Kidney (tissue), 14 donors: ENCODE measurements around the gene ARAP2. TPM values are rescaled to one million over a fixed set of nuclear protein-coding genes. Genes with fewer than 3 reads are reported as not detected.

Source experiments
- DNase-seq, 5 donors: peaks; one replicate each; pipeline ENCODE4 v3.0.0-alpha.2; 2013 to 2020
- FAIRE-seq: peaks from 2 replicates; lab custom pipeline; 2012; peaks lifted over from hg19 to GRCh38; lab: Jason Lieb, UNC
- H3K27ac ChIP-seq, 2 donors: one replicate each; pipeline ENCODE4 v1.7.0; 2013; ENCODE audit warnings: low read depth in 2 of 2, low read length in 2 of 2, inconsistent platforms in 1 of 2
- H3K27me3 ChIP-seq: one replicate; pipeline ENCODE4 v1.7.1; 2013; ENCODE audit warnings: low read length, inconsistent platforms; ENCODE audit not compliant: control insufficient read depth, insufficient read depth
- H3K36me3 ChIP-seq, 3 donors: one replicate each; pipeline versions ENCODE4 v1.7.0 to v1.7.1; 2013; ENCODE audit warnings: low read length in 3 of 3, control low read depth in 1 of 3, inconsistent platforms in 1 of 3; ENCODE audit not compliant: insufficient read depth in 3 of 3, control insufficient read depth in 2 of 3
- H3K4me1 ChIP-seq, 3 donors: one replicate each; pipeline versions ENCODE4 v1.7.0 to v1.7.1; 2013; ENCODE audit warnings: low read length in 3 of 3, inconsistent platforms in 1 of 3, low read depth in 1 of 3; ENCODE audit not compliant: control insufficient read depth in 2 of 3, insufficient read depth in 2 of 3
- H3K4me3 ChIP-seq, 3 donors: one replicate each; pipeline versions ENCODE4 v1.7.0 to v1.8.1; 2013; ENCODE audit warnings: low read length in 3 of 3, control low read depth in 1 of 3, inconsistent platforms in 1 of 3
- H3K9ac ChIP-seq, 3 donors: one replicate each; pipeline versions ENCODE4 v1.7.0 to v1.7.1; 2013; ENCODE audit warnings: low read length in 3 of 3, control low read depth in 1 of 3, inconsistent platforms in 1 of 3
- H3K9me3 ChIP-seq, 3 donors: one replicate each; pipeline versions ENCODE4 v1.7.0 to v1.7.1; 2013; ENCODE audit warnings: low read length in 3 of 3, control low read depth in 1 of 3, inconsistent platforms in 1 of 3; ENCODE audit not compliant: control insufficient read depth in 2 of 3, insufficient read depth in 1 of 3
- intact Hi-C: fragments of 100-400 bp; cut with DNase I; formaldehyde crosslinking; loops from one replicate; pipeline ENCODE4 v1.11.1; 2022
- polyA plus RNA-seq: library from polyadenylated mRNA; stranded (reverse); fragments of 350-450 nt; fragmentation: Illumina TruSeq; extraction: RNeasy Lipid Tissue Mini Kit (QIAGEN cat#74804); gene quantifications from one replicate; pipeline ENCODE4 v1.2.3, GENCODE V29; 2014; ENCODE audit warnings: low read depth, low replicate concordance; ENCODE audit not compliant: insufficient read depth
- total RNA-seq: library from RNA; stranded (reverse); fragmentation: NEBNext Ultra II Directional; extraction: Animal tissue kit (Norgen Biotek cat#: 25700); gene quantifications from one replicate; pipeline ENCODE4 v1.2.1, GENCODE V29; 2021
- TF ChIP-seq, protein P1 (sequence below): IDR thresholded peaks from 3 replicates; pipeline ENCODE4 v1.5.1; 2012; ENCODE audit warnings: mild to moderate bottlenecking, moderate library complexity, borderline replicate concordance; ENCODE audit not compliant: insufficient read depth; ENCODE audit errors: extremely low read depth
- donor health status: control.
- donor health status: control.
- donor health status: control.
- donor health status: control.
- donor health status: control.
- donor health status: DM: yes; HTN: yes; CAD: no.
- donor health status: Normal renal cell carcinoma (clear cell type).

Gene ARAP2
- total and polyA plus RNA-seq, 2 donors from 2014 or later = 3.1 to 33.5 TPM

DNA sequence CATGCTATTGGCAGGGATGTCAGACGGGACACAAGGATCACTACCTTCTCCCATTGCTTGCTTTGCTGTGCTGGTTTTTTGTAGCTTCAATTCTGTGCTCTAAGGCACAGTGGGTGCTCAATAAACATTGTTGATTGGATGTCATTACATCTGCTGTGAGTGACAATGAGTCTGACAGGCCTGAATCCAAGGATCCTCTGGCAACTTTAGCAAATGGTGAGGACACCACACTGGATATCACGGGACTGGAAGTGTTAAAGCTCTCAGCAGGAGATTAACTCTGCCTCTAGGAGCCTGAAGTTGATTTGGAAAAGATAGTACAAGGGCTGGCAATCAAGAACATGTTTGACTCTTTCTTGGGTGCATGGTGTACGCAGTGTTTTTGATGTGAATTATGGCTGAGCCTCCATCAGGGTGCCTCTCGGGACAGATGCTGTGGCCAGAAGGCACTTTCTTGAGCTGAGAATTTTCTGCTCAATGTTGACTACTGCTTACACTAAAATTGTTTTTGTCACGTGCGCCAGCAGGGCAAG, 217.9 kb downstream of the ARAP2 start:
- no peak overlapping the region for H3K4me3 ChIP-seq
- TF ChIP-seq, protein P1, sequence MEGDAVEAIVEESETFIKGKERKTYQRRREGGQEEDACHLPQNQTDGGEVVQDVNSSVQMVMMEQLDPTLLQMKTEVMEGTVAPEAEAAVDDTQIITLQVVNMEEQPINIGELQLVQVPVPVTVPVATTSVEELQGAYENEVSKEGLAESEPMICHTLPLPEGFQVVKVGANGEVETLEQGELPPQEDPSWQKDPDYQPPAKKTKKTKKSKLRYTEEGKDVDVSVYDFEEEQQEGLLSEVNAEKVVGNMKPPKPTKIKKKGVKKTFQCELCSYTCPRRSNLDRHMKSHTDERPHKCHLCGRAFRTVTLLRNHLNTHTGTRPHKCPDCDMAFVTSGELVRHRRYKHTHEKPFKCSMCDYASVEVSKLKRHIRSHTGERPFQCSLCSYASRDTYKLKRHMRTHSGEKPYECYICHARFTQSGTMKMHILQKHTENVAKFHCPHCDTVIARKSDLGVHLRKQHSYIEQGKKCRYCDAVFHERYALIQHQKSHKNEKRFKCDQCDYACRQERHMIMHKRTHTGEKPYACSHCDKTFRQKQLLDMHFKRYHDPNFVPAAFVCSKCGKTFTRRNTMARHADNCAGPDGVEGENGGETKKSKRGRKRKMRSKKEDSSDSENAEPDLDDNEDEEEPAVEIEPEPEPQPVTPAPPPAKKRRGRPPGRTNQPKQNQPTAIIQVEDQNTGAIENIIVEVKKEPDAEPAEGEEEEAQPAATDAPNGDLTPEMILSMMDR = no peak
- FAIRE-seq (no peak), DNase-seq (no peak)
- no peaks in the 10 kb centered on the region for H3K36me3 ChIP-seq
- H3K27me3 ChIP-seq = no peaks in the 10 kb centered on the region
- intact Hi-C loops = no loop called here
- no peak overlapping the region for H3K9ac ChIP-seq
- no peaks in the 10 kb centered on the region for H3K4me1 ChIP-seq
- H3K9me3 ChIP-seq = no peaks in the 10 kb centered on the region
- no peak overlapping the region for H3K27ac ChIP-seq

DNA sequence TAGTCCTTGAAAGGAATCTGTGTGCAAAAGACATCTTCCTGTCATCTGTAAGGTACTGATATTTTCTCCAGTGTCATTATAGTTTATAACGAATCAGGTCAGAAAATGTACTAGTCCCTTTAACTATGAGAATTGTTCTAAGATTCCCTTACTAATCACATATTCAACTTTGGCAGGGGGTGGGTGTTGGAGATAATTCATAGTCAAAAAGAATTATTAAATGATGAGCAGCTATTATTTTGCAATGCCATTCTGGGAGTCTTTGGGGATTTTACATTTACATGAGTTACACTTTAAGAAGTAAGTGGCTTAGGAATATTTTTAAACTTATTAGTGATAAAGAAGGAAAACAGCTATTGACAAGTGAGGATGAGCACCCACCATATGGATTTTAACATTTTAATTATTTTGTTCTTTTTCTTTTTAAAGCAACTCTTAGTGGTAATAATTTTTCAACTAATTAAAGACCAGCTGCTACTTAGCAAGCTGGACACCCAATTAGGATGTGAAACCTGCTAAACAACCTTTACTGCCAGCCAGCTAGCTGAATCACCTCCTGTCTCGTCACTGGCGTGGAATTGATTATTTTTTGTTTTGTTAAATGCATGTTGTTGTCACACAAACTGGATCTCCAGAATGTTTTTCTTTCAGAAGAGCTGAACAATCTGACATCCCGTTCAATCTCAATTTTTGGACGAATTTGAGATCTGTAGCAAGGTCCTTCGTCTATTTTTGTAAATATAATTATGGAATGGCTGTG, 219.2 kb downstream of the ARAP2 start:
- H3K36me3 ChIP-seq = no peaks in the 10 kb centered on the region
- H3K9ac ChIP-seq = no peak overlapping the region
- H3K4me1 ChIP-seq = no peaks in the 10 kb centered on the region
- DNase-seq (no peak), FAIRE-seq (no peak)
- H3K4me3 ChIP-seq = no peak overlapping the region
- H3K27ac ChIP-seq = no peak overlapping the region
- no peaks in the 10 kb centered on the region for H3K9me3 ChIP-seq
- no peaks in the 10 kb centered on the region for H3K27me3 ChIP-seq
- intact Hi-C loops = no loop called here
- TF ChIP-seq, protein P1 = no peak

DNA sequence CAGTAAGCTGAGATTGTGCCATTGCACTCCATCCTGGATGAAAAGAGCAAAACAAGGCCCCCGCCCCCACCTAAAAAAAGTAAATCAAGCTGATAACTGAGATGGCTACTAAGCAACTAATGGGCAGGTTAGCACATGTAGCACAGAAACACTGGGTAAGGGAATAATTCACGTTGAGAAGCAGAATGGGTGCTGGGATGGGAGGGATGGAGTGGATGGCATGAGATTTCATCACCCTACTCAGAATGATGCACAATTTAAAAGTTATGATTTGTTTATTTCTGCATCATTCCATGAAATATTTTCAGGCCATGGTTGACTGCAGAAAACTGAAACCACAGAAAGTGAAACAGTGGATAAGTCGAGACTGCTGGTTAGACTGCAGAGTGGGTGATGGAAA, 224.0 kb downstream of the ARAP2 start:
- Histone ChIP-seq H3K9ac (no peak overlapping the region), H3K4me1 (no peaks in the 10 kb centered on the region), H3K9me3 (no peaks in the 10 kb centered on the region), H3K27me3 (no peaks in the 10 kb centered on the region), H3K27ac (no peak overlapping the region), H3K4me3 (no peak overlapping the region), H3K36me3 (no peaks in the 10 kb centered on the region)
- intact Hi-C loops = no loop called here
- TF ChIP-seq, protein P1 = no peak
- FAIRE-seq (no peak), DNase-seq (no peak)

Other genes starting within 250 kb of the ARAP2 start
- gene DTHD1, start 37.1 kb upstream of the ARAP2 start, total RNA-seq = 1.4 TPM
- gene DTHD1, start 37.1 kb upstream of the ARAP2 start, polyA plus RNA-seq = not detected